HTR-8/SVneo (cell line): ENCODE data around the gene SORL1.
"Not testable (repeated sequence)": the region's sequence is repeated elsewhere in the genome, so short reads cannot be mapped to it uniquely, and the experiment has no call there.

Experiments
- DNase-seq: peaks from one replicate; pipeline ENCODE4 v3.0.0; 2011; ENCODE audit warnings: low spot score, mixed read lengths; ENCODE audit not compliant: insufficient read length
- FAIRE-seq: peaks from 2 replicates; lab custom pipeline; 2011; peaks lifted over from hg19 to GRCh38; lab: Jason Lieb, UNC

Gene SORL1

GRCh38 chr11:121603316-121603715, 151.2 kb downstream of the SORL1 start:
- DNase-seq (no peak), FAIRE-seq (no peak)

DNA sequence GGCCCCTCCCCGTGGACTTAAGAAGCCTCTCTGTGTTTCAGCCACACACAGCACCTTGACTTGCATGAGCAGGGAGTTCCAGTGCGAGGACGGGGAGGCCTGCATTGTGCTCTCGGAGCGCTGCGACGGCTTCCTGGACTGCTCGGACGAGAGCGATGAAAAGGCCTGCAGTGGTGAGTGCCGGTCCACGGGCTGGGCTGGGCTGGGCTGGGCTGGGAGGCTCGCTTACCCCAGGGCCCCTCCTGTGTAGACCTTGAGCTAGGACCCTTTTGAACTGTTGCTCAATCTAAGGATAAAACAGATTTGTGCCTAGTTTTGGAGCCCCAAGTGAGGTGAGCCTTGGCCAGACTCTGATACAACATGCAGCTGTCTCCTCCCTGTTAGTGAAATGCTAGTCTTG, 152.0 kb downstream of the SORL1 start:
- FAIRE-seq (no peak), DNase-seq (no peak)

DNA sequence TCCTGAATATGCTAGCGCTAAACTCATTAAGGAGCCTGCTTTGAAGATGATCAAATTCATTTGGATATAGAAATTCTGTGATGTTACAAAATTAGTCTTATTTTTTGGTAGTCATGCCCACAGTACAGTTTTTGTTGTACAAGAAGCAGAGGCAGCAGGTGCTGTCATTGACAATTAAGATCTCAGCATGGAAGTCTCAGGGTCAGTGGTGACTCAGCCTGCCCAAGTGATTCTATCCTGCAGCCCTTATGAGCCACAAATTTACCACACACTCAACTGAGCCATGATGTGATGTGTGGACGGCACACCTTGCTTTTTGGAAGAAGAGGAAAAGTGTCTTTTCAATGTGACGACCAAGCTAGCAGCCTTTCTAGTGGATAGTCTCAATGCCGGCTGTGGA, 154.2 kb downstream of the SORL1 start:
- no peak for FAIRE-seq

GRCh38 chr11:121607341-121607740, 155.2 kb downstream of the SORL1 start:
- DNase-seq (no peak), FAIRE-seq (no peak)

More for the DNA sequence above, 154.2 kb downstream of the SORL1 start:
- DNase-seq: no peak

- FAIRE-seq (no peak), DNase-seq (no peak)
These were observed 156.5 kb downstream of the SORL1 start for GRCh38 chr11:121608545-121609098.

GRCh38 chr11:121610706-121611105, 158.6 kb downstream of the SORL1 start:
- DNase-seq (no peak), FAIRE-seq (no peak)

DNA sequence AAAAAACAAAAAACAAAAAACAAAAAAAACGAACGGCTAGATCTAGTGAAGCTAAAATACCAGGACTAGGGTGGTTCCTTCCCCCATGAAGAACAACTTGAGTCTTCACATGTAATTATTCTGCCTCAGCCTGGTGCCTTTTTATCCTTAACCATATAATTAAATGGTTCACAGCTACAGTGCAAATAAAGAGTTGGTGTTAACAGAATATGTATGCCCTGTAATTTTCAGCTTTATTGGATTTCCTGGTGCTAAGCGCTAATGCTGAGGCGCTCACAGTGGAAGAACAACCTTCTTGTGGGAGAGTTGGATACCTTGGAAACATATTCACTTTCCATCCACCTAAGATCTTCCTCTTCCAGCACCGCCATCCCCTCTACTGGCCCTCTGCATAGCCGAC, 159.1 kb downstream of the SORL1 start:
- FAIRE-seq (no peak), DNase-seq (no peak)

GRCh38 chr11:121613724-121614123, 161.6 kb downstream of the SORL1 start:
- FAIRE-seq: no peak
- no peak for DNase-seq

- no peak for DNase-seq
- FAIRE-seq: peak; percentile 46
These were observed 162.6 kb downstream of the SORL1 start for GRCh38 chr11:121614636-121615240.

DNA sequence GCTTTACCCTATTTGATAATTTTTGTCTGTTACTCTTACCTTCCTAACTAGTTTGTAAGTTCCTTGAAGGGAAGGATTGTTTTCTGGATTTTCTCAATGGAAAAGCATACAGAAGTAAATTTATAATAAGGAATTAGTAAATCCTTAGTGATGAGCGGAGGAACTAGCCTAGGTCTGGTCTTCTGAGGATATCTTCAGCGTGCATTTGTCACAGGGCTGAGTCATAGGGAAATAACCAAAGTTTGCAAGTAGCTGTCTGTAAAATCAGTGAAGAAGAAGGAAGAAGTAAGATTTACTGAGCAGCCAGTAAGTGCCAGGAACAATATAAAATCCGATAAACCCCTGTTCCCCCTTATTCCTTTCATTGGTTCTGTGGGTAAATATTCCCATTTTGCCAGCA, 163.4 kb downstream of the SORL1 start:
- FAIRE-seq (no peak), DNase-seq (no peak)

- DNase-seq: no peak
- FAIRE-seq: no peak
These were observed 166.4 kb downstream of the SORL1 start for GRCh38 chr11:121618516-121618915.

- FAIRE-seq (no peak), DNase-seq (no peak)
These were observed 173.8 kb downstream of the SORL1 start for GRCh38 chr11:121625777-121626506.

DNA sequence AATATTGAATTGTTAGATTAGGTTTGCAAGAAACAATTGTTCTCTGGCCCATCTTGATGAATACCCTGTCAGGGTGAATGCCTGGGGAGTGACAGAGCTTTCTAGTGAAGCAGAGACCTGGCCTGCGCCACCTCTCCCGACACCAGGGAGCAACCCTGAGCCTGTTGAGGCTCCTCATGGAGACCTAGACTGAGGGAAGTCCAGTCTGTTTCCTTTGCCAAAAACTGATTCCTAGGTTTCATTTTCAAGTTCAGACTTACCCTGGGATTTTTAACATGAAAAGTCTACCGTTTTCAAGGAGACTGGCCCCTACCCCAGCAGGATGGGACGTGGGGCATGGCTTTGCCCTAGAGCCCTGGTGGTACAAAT, 174.4 kb downstream of the SORL1 start:
- DNase-seq (no peak), FAIRE-seq (no peak)

DNA sequence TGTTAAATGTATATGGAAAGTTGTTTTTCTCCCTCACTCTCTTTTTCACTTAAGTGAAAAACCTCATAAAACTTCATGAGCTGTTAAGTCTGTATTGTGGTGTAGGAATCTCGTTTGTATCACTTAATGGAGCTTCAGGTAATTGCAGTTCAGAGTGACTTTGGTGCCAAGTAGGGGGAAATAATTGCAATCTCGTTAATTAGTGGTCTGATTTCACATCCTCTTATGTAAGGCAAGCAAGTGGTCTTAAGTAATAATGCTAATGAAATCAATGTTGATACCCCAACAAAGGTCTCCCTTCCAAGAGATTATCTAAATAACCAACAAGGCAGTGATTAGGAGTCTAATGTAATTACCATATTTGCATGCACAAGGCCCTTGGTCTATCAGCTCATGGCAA, 174.9 kb downstream of the SORL1 start:
- DNase-seq: no peak
- no peak for FAIRE-seq

DNA sequence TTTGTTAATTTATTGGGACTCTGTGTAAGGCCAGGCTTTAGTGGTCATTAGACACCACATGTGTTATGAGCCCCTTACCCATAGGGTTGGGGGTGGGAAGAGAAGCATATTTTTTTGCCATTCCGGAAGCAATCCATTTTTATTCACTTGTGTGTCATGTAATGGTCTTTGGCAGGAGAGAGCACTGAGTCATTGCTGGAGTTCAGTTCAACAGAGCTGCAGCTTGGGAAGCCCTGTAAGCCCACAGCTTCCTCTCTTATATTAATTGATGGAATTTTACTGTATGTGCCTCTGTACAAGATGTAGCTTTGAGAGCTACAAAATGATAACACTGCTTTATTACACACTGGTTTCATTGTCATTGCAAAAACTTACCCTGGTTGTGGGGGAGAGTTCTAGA, 177.9 kb downstream of the SORL1 start:
- FAIRE-seq (no peak), DNase-seq (peak; percentile 41)

DNA sequence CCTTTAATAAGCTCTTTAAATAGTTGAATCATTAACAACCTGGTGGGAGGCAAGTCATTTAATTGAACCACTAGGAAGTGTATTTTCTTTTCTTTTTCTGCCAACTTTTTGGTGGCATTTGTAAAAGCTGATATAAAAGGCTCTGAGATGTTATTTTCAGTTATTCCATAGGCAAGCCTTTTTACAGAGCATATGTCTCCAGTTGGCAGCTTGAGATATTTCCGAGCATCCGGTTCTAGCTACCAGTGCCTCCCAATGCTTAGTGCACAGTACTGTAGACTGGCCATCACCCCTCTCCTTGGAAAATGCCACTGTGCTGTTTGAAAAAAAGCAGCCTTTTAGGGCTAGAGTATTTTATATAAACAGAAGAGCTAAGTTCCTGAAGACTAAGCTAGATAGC, 179.3 kb downstream of the SORL1 start:
- DNase-seq (no peak), FAIRE-seq (no peak)

DNA sequence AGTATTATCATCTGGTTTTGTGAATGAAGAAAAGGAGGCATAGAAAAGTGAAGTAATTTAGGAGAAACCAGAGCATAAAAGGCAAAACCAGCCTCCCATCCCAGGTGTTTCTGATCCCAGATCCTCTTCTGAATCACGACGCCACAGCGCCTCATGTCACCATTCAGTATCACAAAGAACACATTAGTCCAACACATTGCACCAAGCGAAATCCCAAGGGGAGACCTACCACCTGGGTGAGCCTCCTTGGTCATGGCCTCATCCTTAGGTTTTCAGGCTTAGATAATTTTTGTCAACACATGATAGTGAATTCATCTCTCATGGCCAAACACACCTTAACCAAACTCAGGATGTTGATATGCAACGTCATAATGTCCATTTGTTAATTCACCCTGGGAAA, 182.2 kb downstream of the SORL1 start:
- DNase-seq (no peak), FAIRE-seq (peak; percentile 44)

DNA sequence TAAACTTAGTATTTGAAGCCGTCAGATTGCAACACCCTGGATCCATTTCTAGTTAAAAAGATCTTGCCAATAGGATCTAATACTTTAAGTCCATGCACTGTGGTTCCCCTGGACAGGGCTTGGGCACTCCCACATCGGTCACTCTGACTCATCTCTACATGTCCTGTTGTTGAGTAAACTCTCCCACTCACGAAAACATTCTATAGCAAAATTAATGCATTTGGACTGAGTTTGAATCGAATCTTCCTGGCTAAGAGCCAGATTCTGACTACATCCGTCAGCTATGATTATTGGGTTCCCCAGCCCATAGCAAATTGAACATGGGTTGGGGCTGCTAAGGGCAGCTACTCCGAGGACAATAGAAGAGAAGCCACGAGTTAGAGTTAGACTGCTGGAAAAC, 182.8 kb downstream of the SORL1 start:
- FAIRE-seq: no peak
- peak; percentile 29 for DNase-seq

DNA sequence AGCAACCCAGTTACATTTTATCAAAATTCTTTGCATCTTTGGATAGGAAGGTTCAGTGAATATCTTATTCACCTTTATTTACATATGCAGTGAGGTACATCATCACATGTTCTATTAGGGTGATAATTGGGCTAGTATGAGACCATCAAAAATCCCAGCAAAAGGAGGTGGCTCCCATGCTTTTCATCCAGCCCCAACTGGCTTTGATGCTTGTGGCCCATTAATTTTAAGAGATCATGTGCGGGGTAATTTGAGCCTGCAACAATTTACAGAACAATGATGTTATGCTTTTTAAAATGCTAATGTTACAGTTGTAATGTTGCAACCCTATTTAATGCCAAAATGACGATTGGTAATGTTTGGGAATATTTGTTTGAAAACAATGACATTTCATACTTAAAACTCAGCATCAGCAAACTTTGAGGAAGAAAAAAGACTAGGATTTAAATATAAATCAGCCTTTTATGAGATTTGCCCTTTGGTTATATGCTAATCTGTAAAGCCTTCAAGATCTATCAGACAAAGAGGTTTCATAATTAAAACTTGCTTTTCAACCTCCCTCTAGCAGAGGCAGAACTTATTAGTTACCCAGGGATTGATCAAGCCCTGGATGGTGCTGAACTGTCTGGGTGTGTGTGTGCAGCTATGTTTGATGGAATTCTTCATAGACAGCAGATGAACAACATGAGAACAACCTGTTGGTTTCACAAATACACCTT, 184.1 kb downstream of the SORL1 start:
- FAIRE-seq (no peak), DNase-seq (no peak)

GRCh38 chr11:121636800-121637176, 184.7 kb downstream of the SORL1 start:
- FAIRE-seq: no peak
- DNase-seq: no peak

- FAIRE-seq, DNase-seq: not testable (repeated sequence)
These were observed 185.5 kb downstream of the SORL1 start for GRCh38 chr11:121637587-121637986.
